Neutrophil (primary cell): ENCODE data around the gene GPR39.

ENCODE experiments used
- H3K27ac ChIP-seq: fragments of 200-600 bp; sonication (generic); 2 replicates; pipeline ENCODE4 v1.5.1; 2016; ENCODE audit warnings: mild to moderate bottlenecking, moderate library complexity
- H3K27me3 ChIP-seq: fragments of 200-600 bp; sonication (generic); 2 replicates; pipeline ENCODE4 v1.6.0; 2016; ENCODE audit warnings: mild to moderate bottlenecking
- H3K36me3 ChIP-seq: fragments of 200-600 bp; sonication (generic); 2 replicates; pipeline ENCODE4 v1.5.1; 2017
- H3K4me1 ChIP-seq, 2 experiments: fragments of 200-600 bp in 1 of 2; sonication (generic) in 1 of 2; 1 replicate in 1 of 2; 2 replicates in 1 of 2; pipeline versions ENCODE4 v1.5.1 to v1.6.1; 2013 to 2016; ENCODE audit warnings: low read depth in 1 of 2, low read length in 1 of 2, mild to moderate bottlenecking in 1 of 2, moderate library complexity in 1 of 2; ENCODE audit not compliant: control insufficient read depth in 1 of 2, insufficient read depth in 1 of 2
- H3K4me3 ChIP-seq, 2 experiments: fragments of 200-600 bp in 1 of 2; sonication (generic) in 1 of 2; 1 replicate in 1 of 2; 2 replicates in 1 of 2; pipeline ENCODE4 v1.5.1; 2013 to 2016; ENCODE audit warnings: low read depth in 1 of 2, low read length in 1 of 2, mild to moderate bottlenecking in 1 of 2, moderate library complexity in 1 of 2
- H3K9me3 ChIP-seq: fragments of 200-600 bp; sonication (generic); 2 replicates; pipeline ENCODE4 v1.5.1; 2016
- TF ChIP-seq, protein P1 (sequence below): fragments of 200-600 bp; sonication (generic); IDR thresholded peaks from 2 replicates; pipeline ENCODE4 v1.5.1; 2016; ENCODE audit warnings: antibody characterized with exemption

GPR39 gene

DNA sequence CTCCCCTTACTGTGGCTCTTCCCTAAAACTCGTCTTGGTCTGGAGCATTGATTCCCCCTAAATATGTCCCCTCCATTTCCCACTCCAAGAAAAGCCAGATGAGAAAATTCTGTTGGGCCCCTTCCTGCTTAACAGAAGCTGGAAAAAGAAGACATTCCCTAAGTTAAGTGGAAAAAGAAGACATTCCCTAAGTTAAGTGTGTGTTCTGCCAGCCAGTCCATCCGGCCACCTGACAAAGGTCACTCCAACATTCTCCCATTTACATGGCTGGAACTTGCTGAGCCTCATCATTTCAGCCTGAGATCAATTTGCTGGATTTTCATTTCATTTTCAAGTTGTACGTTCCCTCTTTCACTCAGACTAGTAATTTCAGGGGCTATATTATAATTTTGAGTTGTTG is 201.4 kb downstream of the GPR39 start:
- Histone ChIP-seq H3K27ac (no peak overlapping the region), H3K4me3 (no peak overlapping the region)

DNA sequence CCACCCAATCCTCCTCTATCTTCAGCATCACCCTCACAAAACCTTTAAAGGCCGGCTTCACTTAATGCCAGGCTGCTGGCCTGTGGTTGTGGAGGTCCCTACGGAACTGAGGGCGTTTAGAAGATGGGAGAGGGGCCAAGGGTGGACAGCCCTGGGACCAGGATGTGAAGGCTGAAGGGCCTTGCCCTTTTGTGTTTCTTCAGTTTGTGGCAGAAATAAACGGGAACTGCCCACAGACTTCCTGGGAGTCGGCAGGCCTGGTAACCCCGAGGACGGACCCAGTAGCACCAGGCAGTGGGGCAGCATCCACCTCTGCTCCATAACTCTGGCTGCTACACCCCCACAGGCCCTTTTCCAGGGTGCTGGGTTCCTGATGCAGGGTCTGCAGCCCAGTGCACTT is 202.1 kb downstream of the GPR39 start:
- Histone ChIP-seq H3K36me3 (no peaks in the 10 kb centered on the region), H3K27me3 (no peaks in the 10 kb centered on the region), H3K27ac (no peak overlapping the region), H3K9me3 (no peaks in the 10 kb centered on the region), H3K4me3 (no peak overlapping the region), H3K4me1 (no peaks in the 10 kb centered on the region)
- TF ChIP-seq, protein P1, sequence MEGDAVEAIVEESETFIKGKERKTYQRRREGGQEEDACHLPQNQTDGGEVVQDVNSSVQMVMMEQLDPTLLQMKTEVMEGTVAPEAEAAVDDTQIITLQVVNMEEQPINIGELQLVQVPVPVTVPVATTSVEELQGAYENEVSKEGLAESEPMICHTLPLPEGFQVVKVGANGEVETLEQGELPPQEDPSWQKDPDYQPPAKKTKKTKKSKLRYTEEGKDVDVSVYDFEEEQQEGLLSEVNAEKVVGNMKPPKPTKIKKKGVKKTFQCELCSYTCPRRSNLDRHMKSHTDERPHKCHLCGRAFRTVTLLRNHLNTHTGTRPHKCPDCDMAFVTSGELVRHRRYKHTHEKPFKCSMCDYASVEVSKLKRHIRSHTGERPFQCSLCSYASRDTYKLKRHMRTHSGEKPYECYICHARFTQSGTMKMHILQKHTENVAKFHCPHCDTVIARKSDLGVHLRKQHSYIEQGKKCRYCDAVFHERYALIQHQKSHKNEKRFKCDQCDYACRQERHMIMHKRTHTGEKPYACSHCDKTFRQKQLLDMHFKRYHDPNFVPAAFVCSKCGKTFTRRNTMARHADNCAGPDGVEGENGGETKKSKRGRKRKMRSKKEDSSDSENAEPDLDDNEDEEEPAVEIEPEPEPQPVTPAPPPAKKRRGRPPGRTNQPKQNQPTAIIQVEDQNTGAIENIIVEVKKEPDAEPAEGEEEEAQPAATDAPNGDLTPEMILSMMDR: no peak

More for the DNA sequence above, 201.4 kb downstream of the GPR39 start:
- no peaks in the 10 kb centered on the region for H3K27me3 ChIP-seq
- no peaks in the 10 kb centered on the region for H3K36me3 ChIP-seq
- no peaks in the 10 kb centered on the region for H3K9me3 ChIP-seq
- no peaks in the 10 kb centered on the region for H3K4me1 ChIP-seq
- TF ChIP-seq, protein P1: no peak

DNA sequence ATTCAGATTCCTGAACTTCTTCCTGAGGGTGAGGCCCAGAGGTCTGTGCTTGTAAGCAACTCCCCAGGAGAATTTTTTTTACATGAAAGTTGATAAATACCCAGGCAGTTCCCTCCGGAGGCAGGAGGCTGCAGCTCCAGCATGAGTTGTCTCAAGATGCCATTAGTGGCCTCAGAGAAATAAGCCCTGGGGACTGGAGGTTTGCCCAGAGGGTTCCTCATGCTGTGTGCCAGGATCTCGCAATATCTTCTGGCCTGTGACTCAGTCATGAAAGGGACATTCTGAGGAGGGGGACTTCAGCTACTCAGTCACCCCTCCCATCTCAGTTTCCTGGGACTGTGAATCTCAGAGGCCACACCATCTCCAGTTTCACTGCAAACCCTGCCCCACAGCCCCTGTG is 203.5 kb downstream of the GPR39 start:
- no peaks in the 10 kb centered on the region for H3K36me3 ChIP-seq
- H3K4me3 ChIP-seq: no peak overlapping the region
- H3K9me3 ChIP-seq: no peaks in the 10 kb centered on the region
- H3K27me3 ChIP-seq: no peaks in the 10 kb centered on the region
- H3K27ac ChIP-seq: no peak overlapping the region
- TF ChIP-seq, protein P1: no peak
- no peaks in the 10 kb centered on the region for H3K4me1 ChIP-seq

DNA sequence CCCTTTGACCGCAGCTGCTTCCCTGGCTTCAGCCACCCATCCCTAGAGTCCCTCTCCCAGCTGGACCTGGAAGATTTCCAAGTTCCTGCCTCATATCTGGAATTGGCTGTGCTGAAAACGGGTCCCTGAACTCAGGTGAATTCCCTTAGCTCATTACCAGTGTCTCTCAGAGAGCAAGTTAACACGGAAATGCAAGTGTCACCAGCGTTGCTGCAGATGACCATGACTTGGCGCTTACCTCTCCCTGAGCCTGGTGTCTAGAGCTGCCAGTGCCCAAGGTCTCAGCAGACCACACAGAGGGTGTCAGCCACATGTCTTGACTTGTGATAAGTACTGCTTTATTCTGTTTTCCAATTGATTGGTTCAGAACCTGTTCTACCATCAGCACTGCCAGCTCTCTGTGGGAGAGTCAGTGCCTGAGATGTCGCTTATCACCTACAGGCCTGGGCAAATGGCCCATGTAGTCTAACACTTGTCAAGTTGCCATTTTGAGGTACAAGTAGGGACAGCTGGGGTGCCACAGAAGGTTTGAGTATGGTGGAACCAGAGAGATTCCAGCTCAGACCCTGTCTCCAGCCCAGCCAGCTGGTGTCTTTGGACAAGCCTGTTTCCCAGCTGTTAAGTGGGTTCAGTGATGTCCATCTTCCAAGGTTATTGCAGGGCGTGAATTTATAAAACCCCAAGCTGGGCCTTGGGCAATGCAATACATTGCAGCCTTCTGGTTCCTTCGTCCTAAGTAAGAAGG is 204.7 kb downstream of the GPR39 start:
- H3K27me3 ChIP-seq: no peaks in the 10 kb centered on the region
- H3K36me3 ChIP-seq: no peaks in the 10 kb centered on the region
- H3K27ac ChIP-seq: no peak overlapping the region
- H3K9me3 ChIP-seq: no peaks in the 10 kb centered on the region
- no peaks in the 10 kb centered on the region for H3K4me1 ChIP-seq
- TF ChIP-seq, protein P1: no peak
- H3K4me3 ChIP-seq: no peak overlapping the region

DNA sequence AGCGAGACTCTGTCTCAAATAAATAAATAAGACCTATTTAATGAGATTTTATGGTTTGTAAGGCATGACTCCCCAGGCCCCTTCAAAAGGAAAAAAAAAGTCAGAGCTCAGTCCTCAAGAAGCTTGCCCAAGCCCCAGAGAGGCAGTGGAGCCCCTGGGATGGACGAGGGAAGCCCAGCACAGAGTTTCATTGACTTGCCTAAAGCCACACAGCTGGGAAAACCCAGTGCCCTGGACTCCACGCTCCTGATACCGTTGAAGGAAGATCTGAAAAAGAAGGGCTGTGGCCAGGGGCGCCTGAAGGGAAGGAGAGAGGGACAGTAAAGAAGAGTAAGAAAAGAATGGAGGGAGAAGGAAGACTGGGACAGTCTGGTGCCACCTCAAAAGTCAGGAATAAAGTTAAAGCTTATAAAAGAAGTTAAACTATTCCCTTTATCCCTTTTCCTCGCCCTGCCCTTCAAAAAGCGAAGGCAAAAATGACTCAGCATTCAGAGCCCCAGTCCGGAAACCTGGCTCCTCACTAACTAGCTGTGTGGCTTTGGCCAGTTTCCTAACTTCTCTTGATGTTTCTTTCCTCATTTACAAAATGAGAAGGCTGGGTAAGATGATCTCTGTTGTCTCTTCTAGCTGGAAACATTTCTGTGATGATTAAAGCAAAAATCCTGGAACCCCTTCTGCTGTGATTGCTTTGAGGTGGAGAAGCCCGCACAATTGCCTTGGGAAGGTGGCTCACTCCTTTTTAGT is 206.7 kb downstream of the GPR39 start:
- Histone ChIP-seq H3K27me3 (no peaks in the 10 kb centered on the region), H3K36me3 (no peaks in the 10 kb centered on the region), H3K9me3 (no peaks in the 10 kb centered on the region), H3K4me1 (no peaks in the 10 kb centered on the region), H3K4me3 (no peak overlapping the region), H3K27ac (no peak overlapping the region)
- TF ChIP-seq, protein P1: no peak
